SK-N-MC (cell line): ENCODE measurements around the gene PIAS1.
"Not testable (repeated sequence)": the region's sequence is repeated elsewhere in the genome, so short reads cannot be mapped to it uniquely, and the experiment has no call there.

Experiments used
- EZH2 ChIP-seq: fragments of 200-600 bp; sonication (generic); IDR thresholded peaks from one replicate; pipeline ENCODE4 v1.6.1; 2017; ENCODE audit warnings: antibody characterized with exemption
- FOXP2 ChIP-seq: optimal IDR thresholded peaks from 2 replicates; pipeline ENCODE3; 2011; ENCODE audit warnings: mild to moderate bottlenecking, moderate library complexity; ENCODE audit not compliant: insufficient read depth; ENCODE audit errors: extremely low read length, control extremely low read depth
- POLR2AphosphoS5 ChIP-seq: IDR thresholded peaks from 2 replicates; pipeline ENCODE4 v1.6.1; 2012; ENCODE audit warnings: mild to moderate bottlenecking, low read depth, low read length, borderline replicate concordance

GRCh38 chr15:68222432-68222743 lies 168.3 kb downstream of the PIAS1 start:
- not testable (repeated sequence) for TF ChIP-seq EZH2, POLR2AphosphoS5, FOXP2
